ENCODE results near the gene HTR3C. TPM values are rescaled to one million over a fixed set of nuclear protein-coding genes. Genes with fewer than 3 reads are reported as not detected.

The HTR3C gene
- total RNA-seq, 4 donors from 2014 or later, result not detected

- intact Hi-C loops (cut with DNase I; ENCODE audit: low total_unique reads), result no loop called here
- no peak for TF ChIP-seq CTCF (IDR thresholded peaks at IDR 0.05)
- DNase-seq (ENCODE audit: low spot score in 2 of 2), result no peak
- H3K4me3 ChIP-seq (ENCODE audit: low read depth, poor library complexity, severe bottlenecking), result no peak overlapping the region
- 71 to 73% methylated on average over 5 of the region's 5 CpGs for WGBS, 2 donors
Observed at GRCh38 chr3:184077881-184078280, 25.0 kb downstream of the HTR3C start.

GRCh38 chr3:184078851-184079250 lies 26.0 kb downstream of the HTR3C start:
- TF ChIP-seq CTCF (IDR thresholded peaks at IDR 0.05) (no peak), POLR2A (IDR thresholded peaks at IDR 0.05) (no peak)
- DNase-seq (ENCODE audit: low spot score in 2 of 2), result no peak
- intact Hi-C loops (cut with DNase I; ENCODE audit: low total_unique reads), result no loop called here
- H3K4me3 ChIP-seq (ENCODE audit: low read depth, poor library complexity, severe bottlenecking), result no peak overlapping the region
- 80 to 82% methylated on average over 3 of the region's 3 CpGs for WGBS, 2 donors

GRCh38 chr3:184081116-184081830 lies 28.4 kb downstream of the HTR3C start:
- no peak for DNase-seq (ENCODE audit: low spot score in 2 of 2)
- TF ChIP-seq CTCF (IDR thresholded peaks at IDR 0.05) (no peak), POLR2A (IDR thresholded peaks at IDR 0.05) (no peak)
- no peak overlapping the region for H3K4me3 ChIP-seq (ENCODE audit: low read depth, poor library complexity, severe bottlenecking)
- intact Hi-C loops (cut with DNase I; ENCODE audit: low total_unique reads), result no loop called here
- 83 to 86% methylated on average over 8 to 13 of the region's 16 CpGs for WGBS, 2 donors

GRCh38 chr3:184082034-184082433 lies 29.2 kb downstream of the HTR3C start:
- WGBS, 2 donors, result 90 to 93% methylated on average over 7 to 10 of the region's 10 CpGs
- no peak overlapping the region for H3K4me3 ChIP-seq (ENCODE audit: low read depth, poor library complexity, severe bottlenecking)
- intact Hi-C loops (cut with DNase I; ENCODE audit: low total_unique reads), result no loop called here
- DNase-seq (ENCODE audit: low spot score in 2 of 2), result no peak
- TF ChIP-seq POLR2A (IDR thresholded peaks at IDR 0.05) (no peak), CTCF (IDR thresholded peaks at IDR 0.05) (no peak)

GRCh38 chr3:184082465-184082864 lies 29.6 kb downstream of the HTR3C start:
- DNase-seq (ENCODE audit: low spot score in 2 of 2), result no peak
- H3K4me3 ChIP-seq (ENCODE audit: low read depth, poor library complexity, severe bottlenecking), result no peak overlapping the region
- 65 to 78% methylated on average over 2 of the region's 2 CpGs for WGBS, 2 donors
- TF ChIP-seq POLR2A (IDR thresholded peaks at IDR 0.05) (no peak), CTCF (IDR thresholded peaks at IDR 0.05) (no peak)
- intact Hi-C loops (cut with DNase I; ENCODE audit: low total_unique reads), result no loop called here

GRCh38 chr3:184085389-184085852 lies 32.6 kb downstream of the HTR3C start:
- intact Hi-C loops (cut with DNase I; ENCODE audit: low total_unique reads), result no loop called here
- 52 to 59% methylated on average over 3 of the region's 3 CpGs for WGBS, 2 donors
- TF ChIP-seq POLR2A (IDR thresholded peaks at IDR 0.05) (no peak), CTCF (IDR thresholded peaks at IDR 0.05) (no peak)
- DNase-seq (ENCODE audit: low spot score in 2 of 2), result no peak
- no peak overlapping the region for H3K4me3 ChIP-seq (ENCODE audit: low read depth, poor library complexity, severe bottlenecking)

Data from lower leg skin (tissue), 4 donors.